ENCODE data around the gene XRCC4.

XRCC4 gene

DNA sequence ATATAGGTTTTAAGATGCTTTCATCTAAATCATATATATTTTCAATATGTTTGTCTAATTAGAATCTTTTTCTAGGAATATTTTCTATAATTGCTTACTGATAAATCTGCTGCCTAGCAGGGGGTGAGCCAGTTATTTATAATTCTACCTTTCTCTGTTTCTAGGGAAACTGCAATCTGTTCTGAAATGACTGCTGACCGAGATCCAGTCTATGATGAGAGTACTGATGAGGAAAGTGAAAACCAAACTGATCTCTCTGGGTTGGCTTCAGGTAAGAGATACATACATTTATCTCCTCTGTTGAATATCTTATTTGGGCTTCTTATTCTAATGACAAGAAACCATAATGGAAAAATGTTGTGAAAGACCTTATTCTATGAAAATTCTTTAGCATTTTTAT, 127.3 kb downstream of the XRCC4 start:
- no peak overlapping the region for H3K27ac Mint-ChIP-seq
- no peak for DNase-seq (ENCODE audit: low spot score)
- H3K9me3 Mint-ChIP-seq, result no peaks in the 10 kb centered on the region

GRCh38 chr5:83209963-83210362, 132.6 kb downstream of the XRCC4 start:
- no peaks in the 10 kb centered on the region for H3K27me3 Mint-ChIP-seq (ENCODE audit: low read depth)
- no peak for DNase-seq (ENCODE audit: low spot score)
- H3K4me1 Mint-ChIP-seq (ENCODE audit: low read depth), result no peaks in the 10 kb centered on the region
- H3K36me3 Mint-ChIP-seq (ENCODE audit: low read depth), result peaks cover 2% of the 10 kb centered on the region
- no peaks in the 10 kb centered on the region for H3K9me3 Mint-ChIP-seq
- H3K27ac Mint-ChIP-seq, result no peak overlapping the region
- no peak overlapping the region for H3K4me3 Mint-ChIP-seq

More for the DNA sequence above, 127.3 kb downstream of the XRCC4 start:
- Mint-ChIP-seq H3K4me1 (ENCODE audit: low read depth) (no peaks in the 10 kb centered on the region), H3K36me3 (ENCODE audit: low read depth) (peaks cover 3% of the 10 kb centered on the region), H3K4me3 (no peak overlapping the region), H3K27me3 (ENCODE audit: low read depth) (no peaks in the 10 kb centered on the region)

DNA sequence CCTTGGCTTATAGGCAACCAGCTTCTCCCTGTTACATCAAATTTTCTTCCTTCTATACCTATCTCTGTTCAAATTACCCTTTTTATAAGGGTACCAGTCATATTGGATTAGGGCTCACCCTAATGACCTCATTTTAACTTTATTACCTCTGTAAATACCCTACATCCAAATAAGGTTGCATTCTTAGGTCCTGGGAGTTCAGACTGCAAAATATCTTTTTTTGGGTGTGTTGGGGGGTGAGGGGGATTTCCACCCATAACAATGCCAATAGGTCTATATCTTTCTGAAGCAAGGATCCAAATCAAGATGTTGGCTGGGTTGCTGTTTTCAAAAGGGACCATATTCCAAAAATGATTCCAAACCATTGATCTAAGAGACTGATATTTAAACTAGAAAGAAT, 141.7 kb downstream of the XRCC4 start:
- Mint-ChIP-seq H3K4me1 (ENCODE audit: low read depth) (no peaks in the 10 kb centered on the region), H3K27me3 (ENCODE audit: low read depth) (no peaks in the 10 kb centered on the region), H3K27ac (no peak overlapping the region), H3K4me3 (no peak overlapping the region), H3K9me3 (no peaks in the 10 kb centered on the region), H3K36me3 (ENCODE audit: low read depth) (no peaks in the 10 kb centered on the region)
- DNase-seq (ENCODE audit: low spot score), result no peak

- no peaks in the 10 kb centered on the region for H3K27me3 Mint-ChIP-seq (ENCODE audit: low read depth)
- no peak overlapping the region for H3K27ac Mint-ChIP-seq
- H3K4me3 Mint-ChIP-seq, result no peak overlapping the region
- H3K36me3 Mint-ChIP-seq (ENCODE audit: low read depth), result no peaks in the 10 kb centered on the region
- no peaks in the 10 kb centered on the region for H3K9me3 Mint-ChIP-seq
- DNase-seq (ENCODE audit: low spot score), result no peak
- H3K4me1 Mint-ChIP-seq (ENCODE audit: low read depth), result no peaks in the 10 kb centered on the region
Measured at GRCh38 chr5:83219495-83219894, 142.1 kb downstream of the XRCC4 start.

- no peaks in the 10 kb centered on the region for H3K4me1 Mint-ChIP-seq (ENCODE audit: low read depth)
- H3K9me3 Mint-ChIP-seq, result no peaks in the 10 kb centered on the region
- no peak for DNase-seq (ENCODE audit: low spot score)
- H3K27me3 Mint-ChIP-seq (ENCODE audit: low read depth), result no peaks in the 10 kb centered on the region
- H3K36me3 Mint-ChIP-seq (ENCODE audit: low read depth), result no peaks in the 10 kb centered on the region
- H3K27ac Mint-ChIP-seq, result no peak overlapping the region
- no peak overlapping the region for H3K4me3 Mint-ChIP-seq
Measured at GRCh38 chr5:83220331-83220730, 143.0 kb downstream of the XRCC4 start.

GRCh38 chr5:83222906-83223305, 145.6 kb downstream of the XRCC4 start:
- no peaks in the 10 kb centered on the region for H3K4me1 Mint-ChIP-seq (ENCODE audit: low read depth)

GRCh38 chr5:83227611-83228010, 150.3 kb downstream of the XRCC4 start:
- no peaks in the 10 kb centered on the region for H3K36me3 Mint-ChIP-seq (ENCODE audit: low read depth)
- H3K27me3 Mint-ChIP-seq (ENCODE audit: low read depth), result no peaks in the 10 kb centered on the region
- DNase-seq (ENCODE audit: low spot score), result no peak
- H3K9me3 Mint-ChIP-seq, result no peaks in the 10 kb centered on the region
- H3K27ac Mint-ChIP-seq, result no peak overlapping the region
- H3K4me3 Mint-ChIP-seq, result no peak overlapping the region
- H3K4me1 Mint-ChIP-seq (ENCODE audit: low read depth), result no peaks in the 10 kb centered on the region

More at GRCh38 chr5:83222906-83223305, 145.6 kb downstream of the XRCC4 start:
- DNase-seq (ENCODE audit: low spot score), result no peak
- H3K27ac Mint-ChIP-seq, result no peak overlapping the region
- H3K4me3 Mint-ChIP-seq, result no peak overlapping the region
- H3K27me3 Mint-ChIP-seq (ENCODE audit: low read depth), result no peaks in the 10 kb centered on the region
- no peaks in the 10 kb centered on the region for H3K9me3 Mint-ChIP-seq
- no peaks in the 10 kb centered on the region for H3K36me3 Mint-ChIP-seq (ENCODE audit: low read depth)

DNA sequence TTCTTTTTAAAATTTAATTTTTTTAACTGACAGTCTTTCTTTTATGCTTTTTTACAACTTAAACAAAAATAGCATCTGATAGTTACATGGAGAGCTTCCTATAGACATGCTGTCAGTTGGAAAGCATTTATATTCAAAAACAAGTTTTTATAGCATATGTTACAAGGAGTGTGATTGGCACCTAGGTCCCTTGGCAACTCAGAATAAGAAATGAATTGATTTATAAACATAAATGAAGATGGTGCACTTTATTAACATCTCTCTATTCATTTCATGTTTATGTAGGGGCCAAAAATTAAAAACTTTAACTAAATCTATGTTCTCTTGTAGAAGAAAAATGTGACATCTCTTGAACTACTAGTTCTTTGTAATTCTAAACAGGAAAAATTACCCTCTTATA, 153.2 kb downstream of the XRCC4 start:
- DNase-seq (ENCODE audit: low spot score), result no peak
- Mint-ChIP-seq H3K36me3 (ENCODE audit: low read depth) (no peaks in the 10 kb centered on the region), H3K4me3 (no peak overlapping the region), H3K4me1 (ENCODE audit: low read depth) (no peaks in the 10 kb centered on the region), H3K9me3 (no peaks in the 10 kb centered on the region), H3K27me3 (ENCODE audit: low read depth) (no peaks in the 10 kb centered on the region), H3K27ac (no peak overlapping the region)

GRCh38 chr5:83244516-83244915, 167.2 kb downstream of the XRCC4 start:
- Mint-ChIP-seq H3K9me3 (no peaks in the 10 kb centered on the region), H3K4me1 (ENCODE audit: low read depth) (no peaks in the 10 kb centered on the region), H3K27ac (no peak overlapping the region), H3K27me3 (ENCODE audit: low read depth) (no peaks in the 10 kb centered on the region), H3K4me3 (no peak overlapping the region), H3K36me3 (ENCODE audit: low read depth) (no peaks in the 10 kb centered on the region)
- DNase-seq (ENCODE audit: low spot score), result no peak

- no peak overlapping the region for H3K4me3 Mint-ChIP-seq
- no peaks in the 10 kb centered on the region for H3K36me3 Mint-ChIP-seq (ENCODE audit: low read depth)
- no peaks in the 10 kb centered on the region for H3K27me3 Mint-ChIP-seq (ENCODE audit: low read depth)
- no peak overlapping the region for H3K27ac Mint-ChIP-seq
- H3K9me3 Mint-ChIP-seq, result no peaks in the 10 kb centered on the region
- no peaks in the 10 kb centered on the region for H3K4me1 Mint-ChIP-seq (ENCODE audit: low read depth)
- DNase-seq (ENCODE audit: low spot score), result no peak
Measured at GRCh38 chr5:83245037-83245436, 167.7 kb downstream of the XRCC4 start.

- H3K27ac Mint-ChIP-seq, result no peak overlapping the region
- no peaks in the 10 kb centered on the region for H3K9me3 Mint-ChIP-seq
- H3K36me3 Mint-ChIP-seq (ENCODE audit: low read depth), result no peaks in the 10 kb centered on the region
- no peaks in the 10 kb centered on the region for H3K4me1 Mint-ChIP-seq (ENCODE audit: low read depth)
- DNase-seq (ENCODE audit: low spot score), result no peak
- H3K27me3 Mint-ChIP-seq (ENCODE audit: low read depth), result no peaks in the 10 kb centered on the region
- no peak overlapping the region for H3K4me3 Mint-ChIP-seq
Measured at GRCh38 chr5:83246071-83246470, 168.7 kb downstream of the XRCC4 start.

DNA sequence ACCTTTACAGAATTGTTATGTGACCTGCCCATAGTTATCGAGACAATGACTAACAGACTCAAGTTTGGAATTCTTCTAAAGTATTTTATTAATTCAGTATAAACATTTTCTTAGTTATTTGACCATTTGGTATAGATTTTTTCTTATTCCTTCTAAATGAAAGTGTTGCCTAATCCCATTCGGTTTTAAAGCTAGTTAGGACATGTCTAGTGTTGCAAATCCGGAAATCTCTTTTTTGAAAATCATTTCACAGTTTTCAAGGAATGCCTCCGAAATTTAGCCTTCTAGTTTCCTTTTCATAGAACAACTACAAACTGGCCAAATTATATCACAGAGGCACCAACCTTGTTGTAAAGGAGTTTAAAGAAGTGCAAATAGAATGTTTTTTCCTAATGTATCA, 171.8 kb downstream of the XRCC4 start:
- Mint-ChIP-seq H3K27ac (no peak overlapping the region), H3K9me3 (no peaks in the 10 kb centered on the region), H3K27me3 (ENCODE audit: low read depth) (no peaks in the 10 kb centered on the region), H3K36me3 (ENCODE audit: low read depth) (no peaks in the 10 kb centered on the region), H3K4me1 (ENCODE audit: low read depth) (no peaks in the 10 kb centered on the region), H3K4me3 (no peak overlapping the region)
- DNase-seq (ENCODE audit: low spot score), result no peak

- no peaks in the 10 kb centered on the region for H3K27me3 Mint-ChIP-seq (ENCODE audit: low read depth)
Measured at GRCh38 chr5:83251849-83252248, 174.5 kb downstream of the XRCC4 start.

DNA sequence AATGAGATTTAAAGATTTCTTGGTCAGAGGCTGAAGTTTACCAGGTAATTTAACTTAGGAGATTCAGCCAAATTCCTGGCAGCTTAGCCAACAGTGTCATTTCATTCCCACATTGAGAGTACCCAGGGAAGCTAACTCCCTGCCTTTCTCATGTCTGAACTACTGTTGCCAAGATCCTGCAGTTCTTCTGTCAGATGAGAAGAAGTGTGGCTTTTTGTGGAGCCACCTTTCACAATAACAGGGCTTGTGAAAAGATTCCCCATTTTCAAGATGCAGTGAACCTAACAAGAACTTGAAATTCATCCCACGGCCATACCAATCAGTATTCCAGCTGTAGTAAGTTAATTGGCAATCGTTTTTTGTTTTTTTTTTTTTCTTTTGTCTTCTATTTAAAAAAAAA, 176.4 kb downstream of the XRCC4 start:
- no peaks in the 10 kb centered on the region for H3K36me3 Mint-ChIP-seq (ENCODE audit: low read depth)
- H3K27me3 Mint-ChIP-seq (ENCODE audit: low read depth), result no peaks in the 10 kb centered on the region
- no peaks in the 10 kb centered on the region for H3K4me1 Mint-ChIP-seq (ENCODE audit: low read depth)
- no peak overlapping the region for H3K27ac Mint-ChIP-seq
- no peaks in the 10 kb centered on the region for H3K9me3 Mint-ChIP-seq
- DNase-seq (ENCODE audit: low spot score), result no peak
- H3K4me3 Mint-ChIP-seq, result no peak overlapping the region

More at GRCh38 chr5:83251849-83252248, 174.5 kb downstream of the XRCC4 start:
- no peak overlapping the region for H3K4me3 Mint-ChIP-seq
- H3K9me3 Mint-ChIP-seq, result no peaks in the 10 kb centered on the region
- no peaks in the 10 kb centered on the region for H3K36me3 Mint-ChIP-seq (ENCODE audit: low read depth)
- H3K27ac Mint-ChIP-seq, result no peak overlapping the region
- DNase-seq (ENCODE audit: low spot score), result no peak
- H3K4me1 Mint-ChIP-seq (ENCODE audit: low read depth), result no peaks in the 10 kb centered on the region

- H3K9me3 Mint-ChIP-seq, result no peaks in the 10 kb centered on the region
Measured at GRCh38 chr5:83255268-83255667, 177.9 kb downstream of the XRCC4 start.

More at GRCh38 chr5:83255268-83255667, 177.9 kb downstream of the XRCC4 start:
- Mint-ChIP-seq H3K27ac (no peak overlapping the region), H3K36me3 (ENCODE audit: low read depth) (no peaks in the 10 kb centered on the region), H3K4me3 (no peak overlapping the region), H3K4me1 (ENCODE audit: low read depth) (no peaks in the 10 kb centered on the region), H3K27me3 (ENCODE audit: low read depth) (no peaks in the 10 kb centered on the region)
- no peak for DNase-seq (ENCODE audit: low spot score)

Measured in T-helper 2 cell treated with Interferon-gamma antibody and Interleukin-4, amounts not matched to agents 5 μg/mL and 100 μg/mL, for 36 hours (primary cell).